NCI-H510A treated with DMSO at 0.1 percent for 48 hours (cell line): ENCODE data around the gene MAML1.
"Not testable (repeated sequence)": the region's sequence is repeated elsewhere in the genome, so short reads cannot be mapped to it uniquely, and the experiment has no call there.

Experiments
- DNase-seq: peaks from one replicate; lab custom pipeline; 2025; lab: John Stamatoyannopoulos, UW

Gene MAML1

GRCh38 chr5:179769271-179769670 is 36.6 kb downstream of the MAML1 start:
- DNase-seq, result no peak

GRCh38 chr5:179769796-179770195 is 37.2 kb downstream of the MAML1 start:
- DNase-seq, result no peak

GRCh38 chr5:179771311-179771895 is 38.8 kb downstream of the MAML1 start:
- DNase-seq, result no peak

- no peak for DNase-seq
These were observed 39.7 kb downstream of the MAML1 start for GRCh38 chr5:179772351-179772750.

- no peak for DNase-seq
These were observed 41.0 kb downstream of the MAML1 start for GRCh38 chr5:179773686-179774040.

- no peak for DNase-seq
These were observed 41.8 kb downstream of the MAML1 start for GRCh38 chr5:179774442-179774841.

GRCh38 chr5:179776411-179776938 is 43.9 kb downstream of the MAML1 start:
- no peak for DNase-seq

GRCh38 chr5:179777456-179777855 is 44.8 kb downstream of the MAML1 start:
- no peak for DNase-seq

- no peak for DNase-seq
These were observed 45.3 kb downstream of the MAML1 start for GRCh38 chr5:179777909-179778308.

- no peak for DNase-seq
These were observed 46.0 kb downstream of the MAML1 start for GRCh38 chr5:179778591-179778990.

GRCh38 chr5:179779826-179780225 is 47.2 kb downstream of the MAML1 start:
- no peak for DNase-seq

GRCh38 chr5:179780362-179780761 is 47.7 kb downstream of the MAML1 start:
- DNase-seq, result no peak

- no peak for DNase-seq
These were observed 49.2 kb downstream of the MAML1 start for GRCh38 chr5:179781846-179782245.

GRCh38 chr5:179783128-179783527 is 50.5 kb downstream of the MAML1 start:
- DNase-seq, result no peak

- DNase-seq, result no peak
These were observed 54.2 kb downstream of the MAML1 start for GRCh38 chr5:179786861-179787260.

- DNase-seq, result no peak
These were observed 55.7 kb downstream of the MAML1 start for GRCh38 chr5:179788193-179788854.

- DNase-seq, result not testable (repeated sequence)
These were observed 56.7 kb downstream of the MAML1 start for GRCh38 chr5:179789278-179789677.

- no peak for DNase-seq
These were observed 59.4 kb downstream of the MAML1 start for GRCh38 chr5:179791881-179792611.

GRCh38 chr5:179792612-179793467 is 60.2 kb downstream of the MAML1 start:
- no peak for DNase-seq

- DNase-seq, result no peak
These were observed 61.0 kb downstream of the MAML1 start, which contains the start of gene LTC4S for GRCh38 chr5:179793468-179794139. TSS of gene LTC4S (plus strand) at chr5:179793986. CDS start at chr5:179794081, 95 bp downstream.

GRCh38 chr5:179794171-179794570 is 61.5 kb downstream of the MAML1 start:
- DNase-seq, result no peak
